ENCODE results near the gene TBC1D8.

- TF ChIP-seq, protein P1, sequence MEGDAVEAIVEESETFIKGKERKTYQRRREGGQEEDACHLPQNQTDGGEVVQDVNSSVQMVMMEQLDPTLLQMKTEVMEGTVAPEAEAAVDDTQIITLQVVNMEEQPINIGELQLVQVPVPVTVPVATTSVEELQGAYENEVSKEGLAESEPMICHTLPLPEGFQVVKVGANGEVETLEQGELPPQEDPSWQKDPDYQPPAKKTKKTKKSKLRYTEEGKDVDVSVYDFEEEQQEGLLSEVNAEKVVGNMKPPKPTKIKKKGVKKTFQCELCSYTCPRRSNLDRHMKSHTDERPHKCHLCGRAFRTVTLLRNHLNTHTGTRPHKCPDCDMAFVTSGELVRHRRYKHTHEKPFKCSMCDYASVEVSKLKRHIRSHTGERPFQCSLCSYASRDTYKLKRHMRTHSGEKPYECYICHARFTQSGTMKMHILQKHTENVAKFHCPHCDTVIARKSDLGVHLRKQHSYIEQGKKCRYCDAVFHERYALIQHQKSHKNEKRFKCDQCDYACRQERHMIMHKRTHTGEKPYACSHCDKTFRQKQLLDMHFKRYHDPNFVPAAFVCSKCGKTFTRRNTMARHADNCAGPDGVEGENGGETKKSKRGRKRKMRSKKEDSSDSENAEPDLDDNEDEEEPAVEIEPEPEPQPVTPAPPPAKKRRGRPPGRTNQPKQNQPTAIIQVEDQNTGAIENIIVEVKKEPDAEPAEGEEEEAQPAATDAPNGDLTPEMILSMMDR (IDR thresholded peaks at IDR 0.05), result no peak
- TF ChIP-seq POLR2AphosphoS5 (IDR thresholded peaks at IDR 0.05), result no peak
- TF ChIP-seq POLR2A (IDR thresholded peaks at IDR 0.05), result no peak
These were observed 8.3 kb upstream of the TBC1D8 start for GRCh38 chr2:101159526-101159925.

Measured in prostate gland (tissue), 2 donors.